ENCODE measurements around the gene NARS2.

GRCh38 chr11:78620159-78620558 lies 45.5 kb upstream of the NARS2 start:
- TF ChIP-seq CEBPB (tag; IDR thresholded peaks at IDR 0.05) (no peak), CTCF (IDR thresholded peaks at IDR 0.05 in 2 of 3, conservative IDR thresholded peaks at IDR 0.05 in 1 of 3; ENCODE audit: insufficient read depth in 2 of 3, low read depth in 1 of 3, low read length in 3 of 3) (no peak), ZNF699 (CRISPR knock-in tag; IDR thresholded peaks at IDR 0.05; ENCODE audit: insufficient replicate concordance) (no peak), ZNF253 (CRISPR knock-in tag; conservative IDR thresholded peaks at IDR 0.05) (no peak), RAD21 (CRISPR knock-in tag; conservative IDR thresholded peaks at IDR 0.05 in 1 of 2, IDR thresholded peaks at IDR 0.05 in 1 of 2) (no peak)

All from K562 (cell line).